ENCODE results near the gene TWIST2.
A peak's percentile ranks its signal among the peaks of the same experiment; 100 is the strongest.

The TWIST2 gene

GRCh38 chr2:238902285-238902684 lies 54.4 kb downstream of the TWIST2 start:
- no peaks in the 10 kb centered on the region for H3K79me1 ChIP-seq (ENCODE audit: low read depth, low read length)

GRCh38 chr2:238903141-238903540 lies 55.3 kb downstream of the TWIST2 start:
- H2BK120ac ChIP-seq (ENCODE audit: low read depth, low read length) = no peak overlapping the region
- H4K91ac ChIP-seq (ENCODE audit: low read depth, low read length, poor library complexity) = peak overlapping the region; percentile 67
- H2AK5ac ChIP-seq (ENCODE audit: low read depth, low read length) = no peak overlapping the region
- no peak overlapping the region for H3K4ac ChIP-seq (ENCODE audit: low read length)
- no peak overlapping the region for H3K9ac ChIP-seq (ENCODE audit: low read depth, low read length, poor library complexity)
- H3K4me3 ChIP-seq (ENCODE audit: low read length in 2 of 2) = peak overlapping the region in 1 of 2 donors; percentile 50
- H3K14ac ChIP-seq (ENCODE audit: low read length) = peak overlapping the region; percentile 15
- H3K9me3 ChIP-seq (replicated peaks in 1 of 2; ENCODE audit: control insufficient read depth in 2 of 2, insufficient read depth in 1 of 2, low read depth in 1 of 2, low read length in 2 of 2) = peaks cover 0 to 7% of the 10 kb centered on the region in 2 donors
- 100% methylated on average over 1 to 2 of the region's 2 CpGs for WGBS, 2 donors (ENCODE audit: extremely low coverage in 2 of 2, insufficient read length in 2 of 2, insufficient replicate concordance in 1 of 2)
- no peak overlapping the region for H3K4me2 ChIP-seq (ENCODE audit: insufficient read depth, low read length, poor library complexity, severe bottlenecking)
- no peak for DNase-seq (ENCODE audit: low spot score)
- peaks cover 0 to 11% (median 3%) of the 10 kb centered on the region in 3 experiments for H3K27me3 ChIP-seq (ENCODE audit: control insufficient read depth in 3 of 3, insufficient read depth in 3 of 3, low read depth in 1 of 3, low read length in 3 of 3)
- no peaks in the 10 kb centered on the region for H3K36me3 ChIP-seq (replicated peaks in 1 of 2; ENCODE audit: control insufficient read depth in 2 of 2, insufficient read depth in 2 of 2, low read length in 2 of 2)
- no peak overlapping the region for H3K23ac ChIP-seq (ENCODE audit: low read depth, low read length, poor library complexity)
- H2BK15ac ChIP-seq (ENCODE audit: low read length) = no peak overlapping the region
- no peak overlapping the region for H2AFZ ChIP-seq (ENCODE audit: low read length)
- H2BK5ac ChIP-seq (ENCODE audit: low read length) = no peak overlapping the region
- H3K4me1 ChIP-seq (ENCODE audit: control insufficient read depth in 2 of 2, insufficient read depth in 1 of 2, low read depth in 1 of 2, low read length in 2 of 2) = peaks cover 0 to 14% of the 10 kb centered on the region in 2 donors
- peaks cover 4% of the 10 kb centered on the region for H3K79me1 ChIP-seq (ENCODE audit: low read depth, low read length)
- peak overlapping the region; percentile 63 for H2BK12ac ChIP-seq (ENCODE audit: low read length)
- no peak overlapping the region for H3K27ac ChIP-seq (replicated peaks; ENCODE audit: low read length)
- no peak overlapping the region for H4K8ac ChIP-seq (ENCODE audit: low read depth, low read length)
- H3K18ac ChIP-seq (ENCODE audit: low read length) = no peak overlapping the region

More at GRCh38 chr2:238902285-238902684, 54.4 kb downstream of the TWIST2 start:
- Histone ChIP-seq H2BK5ac (ENCODE audit: low read length) (no peak overlapping the region), H2AK5ac (ENCODE audit: low read depth, low read length) (no peak overlapping the region), H3K23ac (ENCODE audit: low read depth, low read length, poor library complexity) (no peak overlapping the region), H3K4me1 (ENCODE audit: control insufficient read depth in 2 of 2, insufficient read depth in 1 of 2, low read depth in 1 of 2, low read length in 2 of 2) (peaks cover 0 to 15% of the 10 kb centered on the region in 2 donors), H2BK15ac (ENCODE audit: low read length) (no peak overlapping the region), H2BK120ac (ENCODE audit: low read depth, low read length) (no peak overlapping the region), H4K8ac (ENCODE audit: low read depth, low read length) (no peak overlapping the region), H2BK12ac (ENCODE audit: low read length) (no peak overlapping the region), H3K4ac (ENCODE audit: low read length) (no peak overlapping the region), H2AFZ (ENCODE audit: low read length) (no peak overlapping the region), H3K4me2 (ENCODE audit: insufficient read depth, low read length, poor library complexity, severe bottlenecking) (no peak overlapping the region), H3K9ac (ENCODE audit: low read depth, low read length, poor library complexity) (no peak overlapping the region), H3K36me3 (replicated peaks in 1 of 2; ENCODE audit: control insufficient read depth in 2 of 2, insufficient read depth in 2 of 2, low read length in 2 of 2) (no peaks in the 10 kb centered on the region), H3K9me3 (replicated peaks in 1 of 2; ENCODE audit: control insufficient read depth in 2 of 2, insufficient read depth in 1 of 2, low read depth in 1 of 2, low read length in 2 of 2) (peaks cover 0 to 5% of the 10 kb centered on the region in 2 donors), H4K91ac (ENCODE audit: low read depth, low read length, poor library complexity) (no peak overlapping the region), H3K4me3 (ENCODE audit: low read length in 2 of 2) (peak overlapping the region in 1 of 2 donors; percentile 44), H3K27me3 (ENCODE audit: control insufficient read depth in 3 of 3, insufficient read depth in 3 of 3, low read depth in 1 of 3, low read length in 3 of 3) (peaks cover 0 to 11% (median 2%) of the 10 kb centered on the region in 3 experiments), H3K18ac (ENCODE audit: low read length) (no peak overlapping the region), H3K27ac (replicated peaks; ENCODE audit: low read length) (no peak overlapping the region), H3K14ac (ENCODE audit: low read length) (peak overlapping the region; percentile 84)
- WGBS, 2 donors (ENCODE audit: extremely low coverage in 2 of 2, insufficient read length in 2 of 2, insufficient replicate concordance in 1 of 2) = 100% methylated on average over 2 of the region's 2 CpGs; no CpG with 5 or more reads in 1 of the 2 donors
- DNase-seq (ENCODE audit: low spot score) = no peak

- Histone ChIP-seq H3K4me1 (ENCODE audit: control insufficient read depth in 2 of 2, insufficient read depth in 1 of 2, low read depth in 1 of 2, low read length in 2 of 2) (peaks cover 0 to 18% of the 10 kb centered on the region in 2 donors), H2AFZ (ENCODE audit: low read length) (no peak overlapping the region), H3K4ac (ENCODE audit: low read length) (no peak overlapping the region), H2BK120ac (ENCODE audit: low read depth, low read length) (no peak overlapping the region), H3K9ac (ENCODE audit: low read depth, low read length, poor library complexity) (no peak overlapping the region), H3K4me2 (ENCODE audit: insufficient read depth, low read length, poor library complexity, severe bottlenecking) (no peak overlapping the region), H3K79me1 (ENCODE audit: low read depth, low read length) (peaks cover 10% of the 10 kb centered on the region), H3K14ac (ENCODE audit: low read length) (no peak overlapping the region), H2BK5ac (ENCODE audit: low read length) (no peak overlapping the region), H3K36me3 (replicated peaks in 1 of 2; ENCODE audit: control insufficient read depth in 2 of 2, insufficient read depth in 2 of 2, low read length in 2 of 2) (no peaks in the 10 kb centered on the region), H3K9me3 (replicated peaks in 1 of 2; ENCODE audit: control insufficient read depth in 2 of 2, insufficient read depth in 1 of 2, low read depth in 1 of 2, low read length in 2 of 2) (peaks cover 0 to 13% of the 10 kb centered on the region in 2 donors), H2BK12ac (ENCODE audit: low read length) (no peak overlapping the region), H4K91ac (ENCODE audit: low read depth, low read length, poor library complexity) (no peak overlapping the region), H4K8ac (ENCODE audit: low read depth, low read length) (no peak overlapping the region), H3K4me3 (ENCODE audit: low read length in 2 of 2) (no peak overlapping the region), H2AK5ac (ENCODE audit: low read depth, low read length) (no peak overlapping the region), H2BK15ac (ENCODE audit: low read length) (no peak overlapping the region), H3K27ac (replicated peaks; ENCODE audit: low read length) (no peak overlapping the region), H3K27me3 (ENCODE audit: control insufficient read depth in 3 of 3, insufficient read depth in 3 of 3, low read depth in 1 of 3, low read length in 3 of 3) (peaks cover 0 to 9% (median 6%) of the 10 kb centered on the region in 3 experiments), H3K23ac (ENCODE audit: low read depth, low read length, poor library complexity) (no peak overlapping the region), H3K18ac (ENCODE audit: low read length) (no peak overlapping the region)
- no peak for DNase-seq (ENCODE audit: low spot score)
- no CpG with 5 or more reads among the region's 3 CpGs for WGBS, 2 donors (ENCODE audit: extremely low coverage in 2 of 2, insufficient read length in 2 of 2, insufficient replicate concordance in 1 of 2)
Observed at GRCh38 chr2:238904177-238904576, 56.3 kb downstream of the TWIST2 start.

GRCh38 chr2:238904716-238905115 lies 56.8 kb downstream of the TWIST2 start:
- peaks cover 10% of the 10 kb centered on the region for H3K79me1 ChIP-seq (ENCODE audit: low read depth, low read length)
- H3K4me3 ChIP-seq (ENCODE audit: low read length in 2 of 2) = no peak overlapping the region
- no peak for DNase-seq (ENCODE audit: low spot score)
- no peak overlapping the region for H2BK5ac ChIP-seq (ENCODE audit: low read length)
- no peak overlapping the region for H3K18ac ChIP-seq (ENCODE audit: low read length)
- H3K23ac ChIP-seq (ENCODE audit: low read depth, low read length, poor library complexity) = no peak overlapping the region
- no peak overlapping the region for H2BK12ac ChIP-seq (ENCODE audit: low read length)
- peaks cover 0 to 13% of the 10 kb centered on the region in 2 donors for H3K9me3 ChIP-seq (replicated peaks in 1 of 2; ENCODE audit: control insufficient read depth in 2 of 2, insufficient read depth in 1 of 2, low read depth in 1 of 2, low read length in 2 of 2)
- H3K14ac ChIP-seq (ENCODE audit: low read length) = no peak overlapping the region
- no peak overlapping the region for H3K4me2 ChIP-seq (ENCODE audit: insufficient read depth, low read length, poor library complexity, severe bottlenecking)
- no peak overlapping the region for H3K4ac ChIP-seq (ENCODE audit: low read length)
- H2BK15ac ChIP-seq (ENCODE audit: low read length) = no peak overlapping the region
- no peak overlapping the region for H3K9ac ChIP-seq (ENCODE audit: low read depth, low read length, poor library complexity)
- H2BK120ac ChIP-seq (ENCODE audit: low read depth, low read length) = no peak overlapping the region
- H4K8ac ChIP-seq (ENCODE audit: low read depth, low read length) = no peak overlapping the region
- H2AFZ ChIP-seq (ENCODE audit: low read length) = no peak overlapping the region
- H3K4me1 ChIP-seq (ENCODE audit: control insufficient read depth in 2 of 2, insufficient read depth in 1 of 2, low read depth in 1 of 2, low read length in 2 of 2) = peaks cover 0 to 23% of the 10 kb centered on the region in 2 donors
- no peak overlapping the region for H3K27ac ChIP-seq (replicated peaks; ENCODE audit: low read length)
- no peak overlapping the region for H4K91ac ChIP-seq (ENCODE audit: low read depth, low read length, poor library complexity)
- no peaks in the 10 kb centered on the region for H3K36me3 ChIP-seq (replicated peaks in 1 of 2; ENCODE audit: control insufficient read depth in 2 of 2, insufficient read depth in 2 of 2, low read length in 2 of 2)
- peaks cover 0 to 9% (median 6%) of the 10 kb centered on the region in 3 experiments for H3K27me3 ChIP-seq (ENCODE audit: control insufficient read depth in 3 of 3, insufficient read depth in 3 of 3, low read depth in 1 of 3, low read length in 3 of 3)
- no peak overlapping the region for H2AK5ac ChIP-seq (ENCODE audit: low read depth, low read length)
- 80 to 95% methylated on average over 1 of the region's 3 CpGs for WGBS, 2 donors (ENCODE audit: extremely low coverage in 2 of 2, insufficient read length in 2 of 2, insufficient replicate concordance in 1 of 2)

All from neuronal stem cell (in vitro differentiated cells).